Measurements from ENCODE around the gene PNMA8C.
"Not testable (repeated sequence)": the region's sequence is repeated elsewhere in the genome, so short reads cannot be mapped to it uniquely, and the experiment has no call there.

PNMA8C gene

DNA sequence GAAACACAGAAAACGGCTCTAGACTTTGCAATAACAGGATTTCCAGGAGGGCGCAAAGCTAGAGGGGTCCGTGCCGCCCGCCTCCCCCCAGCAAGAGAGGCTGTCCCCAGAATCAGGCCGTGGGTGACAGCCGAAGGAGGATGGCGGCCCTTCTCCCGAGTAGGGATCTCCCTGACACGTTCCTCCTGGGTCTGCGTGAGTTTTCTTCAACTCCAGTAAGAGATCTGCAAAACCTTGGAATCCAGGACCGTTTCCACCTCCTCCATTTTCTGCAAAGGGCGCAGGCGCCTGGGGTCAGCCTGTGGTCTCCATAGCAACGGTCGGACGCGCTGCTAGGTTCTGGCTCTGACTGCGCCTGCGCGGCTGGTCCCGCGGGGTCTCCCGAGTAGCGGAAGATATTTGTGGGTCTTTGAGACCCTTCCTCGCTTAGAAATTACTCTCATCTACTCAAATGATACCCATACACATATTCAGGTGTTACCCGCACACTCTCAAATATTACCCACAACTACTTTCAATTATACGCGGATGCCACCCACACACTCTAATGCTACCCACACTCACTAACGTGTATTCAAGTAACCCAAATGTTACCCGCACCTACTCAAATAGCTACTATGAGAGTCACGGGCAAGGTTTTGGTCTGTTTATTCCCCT, 2.1 kb downstream of the PNMA8C start:
- H3K4me3 ChIP-seq (ENCODE audit: low read depth, low read length) = peak overlapping the region; percentile 56
- in situ Hi-C loops (cut with HindIII; ENCODE audit: low sequenced_read_pairs) = no loop called here
- TF ChIP-seq, protein P1, sequence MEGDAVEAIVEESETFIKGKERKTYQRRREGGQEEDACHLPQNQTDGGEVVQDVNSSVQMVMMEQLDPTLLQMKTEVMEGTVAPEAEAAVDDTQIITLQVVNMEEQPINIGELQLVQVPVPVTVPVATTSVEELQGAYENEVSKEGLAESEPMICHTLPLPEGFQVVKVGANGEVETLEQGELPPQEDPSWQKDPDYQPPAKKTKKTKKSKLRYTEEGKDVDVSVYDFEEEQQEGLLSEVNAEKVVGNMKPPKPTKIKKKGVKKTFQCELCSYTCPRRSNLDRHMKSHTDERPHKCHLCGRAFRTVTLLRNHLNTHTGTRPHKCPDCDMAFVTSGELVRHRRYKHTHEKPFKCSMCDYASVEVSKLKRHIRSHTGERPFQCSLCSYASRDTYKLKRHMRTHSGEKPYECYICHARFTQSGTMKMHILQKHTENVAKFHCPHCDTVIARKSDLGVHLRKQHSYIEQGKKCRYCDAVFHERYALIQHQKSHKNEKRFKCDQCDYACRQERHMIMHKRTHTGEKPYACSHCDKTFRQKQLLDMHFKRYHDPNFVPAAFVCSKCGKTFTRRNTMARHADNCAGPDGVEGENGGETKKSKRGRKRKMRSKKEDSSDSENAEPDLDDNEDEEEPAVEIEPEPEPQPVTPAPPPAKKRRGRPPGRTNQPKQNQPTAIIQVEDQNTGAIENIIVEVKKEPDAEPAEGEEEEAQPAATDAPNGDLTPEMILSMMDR (IDR thresholded peaks at IDR 0.05; ENCODE audit: low read depth, low read length, missing control alignments) = no peak
- peak; percentile 49 for DNase-seq (ENCODE audit: low read depth)

DNA sequence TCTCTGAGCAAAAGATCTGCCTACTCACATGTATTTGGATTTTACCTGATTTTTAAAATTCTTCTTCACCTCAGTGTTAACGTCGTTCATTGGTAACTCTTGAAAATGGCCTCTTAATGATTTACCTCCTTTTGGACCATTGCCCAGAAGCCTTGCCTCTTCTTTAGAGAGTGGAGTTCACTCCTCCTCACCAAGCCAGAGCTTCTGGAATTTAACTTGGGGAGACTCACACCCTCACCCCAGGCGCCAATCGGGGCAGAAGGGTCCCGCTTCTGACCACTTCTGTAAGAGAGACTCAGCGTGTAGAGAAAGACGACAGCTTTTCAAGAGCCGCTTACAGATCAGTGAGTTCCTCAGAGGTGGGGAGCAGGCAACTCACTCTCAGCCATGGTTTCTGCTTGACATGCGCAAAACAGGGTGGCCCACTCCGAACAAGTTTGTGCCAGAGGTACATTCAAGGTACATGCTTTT, 2.7 kb downstream of the PNMA8C start:
- TF ChIP-seq, protein P1 (IDR thresholded peaks at IDR 0.05; ENCODE audit: low read depth, low read length, missing control alignments) = no peak
- in situ Hi-C loops (cut with HindIII; ENCODE audit: low sequenced_read_pairs) = no loop called here
- H3K4me3 ChIP-seq (ENCODE audit: low read depth, low read length) = peak overlapping the region; percentile 56
- no peak for DNase-seq (ENCODE audit: low read depth)

DNA sequence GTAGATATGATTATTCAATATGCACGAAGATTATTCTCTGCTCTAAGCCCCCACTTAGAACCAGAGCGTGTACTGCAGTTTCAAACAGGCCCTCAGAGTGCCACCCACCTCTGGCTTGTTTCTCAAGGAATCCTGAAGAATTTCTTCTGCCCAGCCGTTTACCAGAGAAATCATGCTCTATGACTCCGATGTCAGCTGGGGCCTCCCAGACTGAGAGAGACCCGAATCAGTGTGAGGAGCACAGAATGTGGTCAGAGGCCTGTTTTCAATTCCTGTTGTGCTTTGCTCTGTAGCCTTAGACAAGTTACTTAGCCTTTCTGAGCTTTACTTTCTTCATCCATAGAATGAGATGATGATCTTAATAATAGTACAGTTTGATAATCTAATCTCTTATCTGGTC, 5.5 kb downstream of the PNMA8C start:
- TF ChIP-seq, protein P1 (IDR thresholded peaks at IDR 0.05; ENCODE audit: low read depth, low read length, missing control alignments) = no peak
- in situ Hi-C loops (cut with HindIII; ENCODE audit: low sequenced_read_pairs) = no loop called here
- no peak overlapping the region for H3K4me3 ChIP-seq (ENCODE audit: low read depth, low read length)
- DNase-seq (ENCODE audit: low read depth) = no peak

DNA sequence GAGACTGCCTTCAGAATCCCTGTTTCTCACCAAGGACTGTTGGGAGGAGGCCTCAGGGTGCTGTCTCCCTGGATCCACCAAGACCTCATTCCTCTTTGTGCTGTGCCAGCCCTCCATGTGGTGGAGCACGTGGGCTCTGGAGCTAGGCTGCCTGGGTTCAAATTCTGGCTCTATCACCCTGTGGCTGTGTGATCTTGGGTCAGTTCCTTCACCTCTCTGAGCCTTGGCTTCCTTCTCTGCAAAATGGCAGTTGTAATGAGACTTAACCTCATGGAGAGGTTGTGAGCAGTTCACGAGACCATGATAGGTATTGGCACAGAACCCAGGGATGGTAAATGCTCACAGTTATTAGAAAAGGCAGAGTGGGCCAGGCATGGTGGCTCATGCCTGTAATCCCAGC, 6.4 kb downstream of the PNMA8C start:
- no peak for DNase-seq (ENCODE audit: low read depth)
- in situ Hi-C loops (cut with HindIII; ENCODE audit: low sequenced_read_pairs) = no loop called here
- TF ChIP-seq, protein P1 (IDR thresholded peaks at IDR 0.05; ENCODE audit: low read depth, low read length, missing control alignments) = no peak
- H3K4me3 ChIP-seq (ENCODE audit: low read depth, low read length) = no peak overlapping the region

DNA sequence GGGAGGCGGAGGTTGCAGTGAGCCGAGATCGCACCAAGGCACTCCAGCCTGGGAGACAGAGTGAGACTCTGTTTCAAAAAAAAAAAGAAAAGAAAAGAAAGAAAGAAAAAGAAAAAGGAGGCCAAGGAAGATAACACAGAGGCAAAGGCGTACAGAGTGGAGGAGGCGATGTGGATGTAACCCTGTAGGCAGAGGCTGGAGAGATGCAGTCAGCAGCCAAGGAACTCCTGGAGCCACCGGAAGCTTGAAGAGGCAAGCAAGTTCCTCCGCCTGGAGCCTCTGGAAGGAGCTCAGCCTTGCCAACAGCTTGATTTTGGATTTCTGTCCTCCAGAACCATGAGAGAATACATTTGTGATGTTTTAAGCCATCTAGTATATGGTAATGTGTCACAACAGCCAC, 8.7 kb downstream of the PNMA8C start:
- no peak for DNase-seq (ENCODE audit: low read depth)
- no peak overlapping the region for H3K4me3 ChIP-seq (ENCODE audit: low read depth, low read length)
- TF ChIP-seq, protein P1 (IDR thresholded peaks at IDR 0.05; ENCODE audit: low read depth, low read length, missing control alignments) = no peak
- in situ Hi-C loops (cut with HindIII; ENCODE audit: low sequenced_read_pairs) = no loop called here

DNA sequence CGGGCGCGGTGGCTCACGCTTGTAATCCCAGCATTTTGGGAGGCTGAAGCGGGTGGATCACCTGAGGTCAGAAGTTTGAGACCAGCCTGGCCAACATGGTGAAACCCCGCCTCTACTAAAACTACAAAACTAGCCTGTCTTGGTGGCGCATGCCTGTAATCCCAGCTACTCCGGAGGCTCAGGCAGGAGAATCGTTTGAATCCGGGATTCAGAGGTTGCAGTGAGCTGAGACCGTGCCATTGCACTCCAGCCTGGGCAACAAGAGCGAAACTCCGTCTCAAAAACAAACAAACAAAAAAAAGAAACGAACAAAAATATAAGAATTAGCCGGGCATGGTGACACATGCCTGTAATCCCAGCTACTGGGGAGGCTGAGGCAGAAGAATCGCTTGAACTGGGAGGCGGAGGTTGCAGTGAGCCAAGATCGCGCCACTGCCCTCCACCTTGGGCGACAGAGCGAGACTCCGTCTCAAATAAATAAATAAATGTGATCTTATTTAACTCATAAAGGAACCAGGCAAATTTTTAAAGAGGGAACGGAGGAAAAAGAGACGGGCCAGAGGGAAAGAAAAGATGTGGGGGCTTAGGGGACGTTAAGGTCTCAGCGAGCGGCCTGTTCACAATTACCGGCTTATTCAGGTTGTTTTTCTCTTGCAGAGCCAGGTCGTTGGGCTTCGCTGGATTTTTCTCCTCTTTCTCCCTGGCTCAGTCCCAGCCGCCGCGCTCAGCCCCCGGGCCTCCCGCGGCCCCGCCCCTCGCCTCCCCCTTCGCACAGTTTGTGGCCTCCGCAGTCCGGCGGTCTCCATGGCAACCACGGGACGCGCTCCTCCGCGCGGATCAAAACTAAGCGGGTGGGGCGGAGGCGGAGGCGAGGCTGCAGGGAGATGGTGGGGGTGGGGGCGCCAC, 12.7 kb downstream of the PNMA8C start:
- in situ Hi-C loops (cut with HindIII; ENCODE audit: low sequenced_read_pairs) = not testable (repeated sequence)
- H3K4me3 ChIP-seq (ENCODE audit: low read depth, low read length) = peak overlapping the region; percentile 12
- peak; percentile 45 for DNase-seq (ENCODE audit: low read depth)

DNA sequence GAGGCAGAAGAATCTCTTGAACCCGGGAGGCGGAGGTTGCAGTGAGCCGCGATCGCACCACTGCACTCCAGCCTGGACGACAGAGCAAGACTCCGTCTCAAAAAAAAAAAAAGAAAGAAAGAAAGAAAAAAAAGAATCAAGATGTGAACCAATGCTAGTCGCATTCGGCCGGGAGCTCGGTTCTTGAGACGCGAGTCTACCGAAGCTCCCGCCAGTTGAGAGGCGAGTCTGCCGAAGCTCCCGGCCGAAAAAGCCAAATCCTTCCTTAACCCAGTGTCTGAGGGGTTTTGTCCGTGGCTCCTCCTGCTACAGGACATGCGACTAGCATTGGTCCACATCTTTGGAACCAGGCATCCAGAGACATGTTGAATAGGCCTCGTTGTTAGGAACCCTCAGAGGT, 13.8 kb downstream of the PNMA8C start:
- DNase-seq (ENCODE audit: low read depth); in situ Hi-C loops (cut with HindIII; ENCODE audit: low sequenced_read_pairs); H3K4me3 ChIP-seq (ENCODE audit: low read depth, low read length): not testable (repeated sequence)

Data from astrocyte of the cerebellum (primary cell).